ENCODE measurements around the gene LAP3.

- TF ChIP-seq CTCF (IDR thresholded peaks at IDR 0.05) (no peak), POLR2AphosphoS5 (IDR thresholded peaks at IDR 0.05) (no peak)
Observed at GRCh38 chr4:17546678-17547077, 30.3 kb upstream of the LAP3 start.

All from upper lobe of left lung (tissue), 4 donors.